ENCODE data around the gene GPR37. TPM values are rescaled to one million over a fixed set of nuclear protein-coding genes. Genes with fewer than 3 reads are reported as not detected.

Gene GPR37, protein sequence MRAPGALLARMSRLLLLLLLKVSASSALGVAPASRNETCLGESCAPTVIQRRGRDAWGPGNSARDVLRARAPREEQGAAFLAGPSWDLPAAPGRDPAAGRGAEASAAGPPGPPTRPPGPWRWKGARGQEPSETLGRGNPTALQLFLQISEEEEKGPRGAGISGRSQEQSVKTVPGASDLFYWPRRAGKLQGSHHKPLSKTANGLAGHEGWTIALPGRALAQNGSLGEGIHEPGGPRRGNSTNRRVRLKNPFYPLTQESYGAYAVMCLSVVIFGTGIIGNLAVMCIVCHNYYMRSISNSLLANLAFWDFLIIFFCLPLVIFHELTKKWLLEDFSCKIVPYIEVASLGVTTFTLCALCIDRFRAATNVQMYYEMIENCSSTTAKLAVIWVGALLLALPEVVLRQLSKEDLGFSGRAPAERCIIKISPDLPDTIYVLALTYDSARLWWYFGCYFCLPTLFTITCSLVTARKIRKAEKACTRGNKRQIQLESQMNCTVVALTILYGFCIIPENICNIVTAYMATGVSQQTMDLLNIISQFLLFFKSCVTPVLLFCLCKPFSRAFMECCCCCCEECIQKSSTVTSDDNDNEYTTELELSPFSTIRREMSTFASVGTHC
- 1 to 10 TPM; 2.0 to 2.5 TPM for total RNA-seq
- 1 to 10 TPM; 3.9 to 6.9 (median 5.8) TPM for polyA plus RNA-seq (ENCODE audit: insufficient read length in 6 of 6)
- long read RNA-seq, donor 1, transcript GPR37-201 (2 exons, 3,021 nt), result major isoform, 5 of 5 reads
- long read RNA-seq, donor 1, partial matches to known transcripts, result 0 of 5 reads
- long read RNA-seq, donor 1, other reads (novel, unspliced or antisense), result 0 of 5 reads
- long read RNA-seq, donor 2, partial matches to known transcripts, result 0 of 2 reads
- long read RNA-seq, donor 2, other reads (novel, unspliced or antisense), result 0 of 2 reads
- long read RNA-seq, donor 3, partial matches to known transcripts, result 0 of 1 reads
- long read RNA-seq, donor 3, other reads (novel, unspliced or antisense), result 0 of 1 reads
- long read RNA-seq, donor 4, result 0 reads
- long read RNA-seq, donor 5, partial matches to known transcripts, result 0 of 1 reads
- long read RNA-seq, donor 5, other reads (novel, unspliced or antisense), result 0 of 1 reads
- long read RNA-seq, donor 6, partial matches to known transcripts, result 0 of 4 reads
- long read RNA-seq, donor 6, other reads (novel, unspliced or antisense), result 0 of 4 reads
- long read RNA-seq, donor 7, partial matches to known transcripts, result 0 of 1 reads
- long read RNA-seq, donor 7, other reads (novel, unspliced or antisense), result 0 of 1 reads
- long read RNA-seq, donor 8, result 0 reads
- long read RNA-seq, donor 9, result 0 reads
- long read RNA-seq, donor 10, result 0 reads
- long read RNA-seq, donor 11, transcript GPR37-201 (2 exons, 3,021 nt), result major isoform, 27 of 27 reads
- long read RNA-seq, donor 11, partial matches to known transcripts, result 0 of 27 reads
- long read RNA-seq, donor 11, other reads (novel, unspliced or antisense), result 0 of 27 reads
- long read RNA-seq, donor 12, partial matches to known transcripts, result 0 of 2 reads
- long read RNA-seq, donor 12, other reads (novel, unspliced or antisense), result 0 of 2 reads

- no peaks in the 10 kb centered on the region for H3K9me3 ChIP-seq
- H3K4me3 ChIP-seq, result peak within 1 kb of the TSS; percentile 38 to 47
- H3K36me3 ChIP-seq, result no peaks in the 10 kb centered on the region
- TF ChIP-seq, protein P1, sequence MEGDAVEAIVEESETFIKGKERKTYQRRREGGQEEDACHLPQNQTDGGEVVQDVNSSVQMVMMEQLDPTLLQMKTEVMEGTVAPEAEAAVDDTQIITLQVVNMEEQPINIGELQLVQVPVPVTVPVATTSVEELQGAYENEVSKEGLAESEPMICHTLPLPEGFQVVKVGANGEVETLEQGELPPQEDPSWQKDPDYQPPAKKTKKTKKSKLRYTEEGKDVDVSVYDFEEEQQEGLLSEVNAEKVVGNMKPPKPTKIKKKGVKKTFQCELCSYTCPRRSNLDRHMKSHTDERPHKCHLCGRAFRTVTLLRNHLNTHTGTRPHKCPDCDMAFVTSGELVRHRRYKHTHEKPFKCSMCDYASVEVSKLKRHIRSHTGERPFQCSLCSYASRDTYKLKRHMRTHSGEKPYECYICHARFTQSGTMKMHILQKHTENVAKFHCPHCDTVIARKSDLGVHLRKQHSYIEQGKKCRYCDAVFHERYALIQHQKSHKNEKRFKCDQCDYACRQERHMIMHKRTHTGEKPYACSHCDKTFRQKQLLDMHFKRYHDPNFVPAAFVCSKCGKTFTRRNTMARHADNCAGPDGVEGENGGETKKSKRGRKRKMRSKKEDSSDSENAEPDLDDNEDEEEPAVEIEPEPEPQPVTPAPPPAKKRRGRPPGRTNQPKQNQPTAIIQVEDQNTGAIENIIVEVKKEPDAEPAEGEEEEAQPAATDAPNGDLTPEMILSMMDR (IDR thresholded peaks at IDR 0.05), result no peak
- ATAC-seq (peak; percentile 96), DNase-seq (peak; percentile 68 to 89 (median 76))
- intact Hi-C loops (cut with DNase I), result no loop called here
- peaks cover 0 to 14% of the 10 kb centered on the region in 2 donors for H3K4me1 ChIP-seq
- peak within 1 kb of the TSS in 1 of 2 donors; percentile 34 for H3K27ac ChIP-seq
- peaks cover 27 to 66% of the 10 kb centered on the region in 2 donors for H3K27me3 ChIP-seq
Observed at GRCh38 chr7:124765401-124766352, at the start of gene GPR37. Gene GPR37, minus strand, starts transcription at chr7:124765792. Its CDS starts 816 bp downstream, at chr7:124764976.

DNA sequence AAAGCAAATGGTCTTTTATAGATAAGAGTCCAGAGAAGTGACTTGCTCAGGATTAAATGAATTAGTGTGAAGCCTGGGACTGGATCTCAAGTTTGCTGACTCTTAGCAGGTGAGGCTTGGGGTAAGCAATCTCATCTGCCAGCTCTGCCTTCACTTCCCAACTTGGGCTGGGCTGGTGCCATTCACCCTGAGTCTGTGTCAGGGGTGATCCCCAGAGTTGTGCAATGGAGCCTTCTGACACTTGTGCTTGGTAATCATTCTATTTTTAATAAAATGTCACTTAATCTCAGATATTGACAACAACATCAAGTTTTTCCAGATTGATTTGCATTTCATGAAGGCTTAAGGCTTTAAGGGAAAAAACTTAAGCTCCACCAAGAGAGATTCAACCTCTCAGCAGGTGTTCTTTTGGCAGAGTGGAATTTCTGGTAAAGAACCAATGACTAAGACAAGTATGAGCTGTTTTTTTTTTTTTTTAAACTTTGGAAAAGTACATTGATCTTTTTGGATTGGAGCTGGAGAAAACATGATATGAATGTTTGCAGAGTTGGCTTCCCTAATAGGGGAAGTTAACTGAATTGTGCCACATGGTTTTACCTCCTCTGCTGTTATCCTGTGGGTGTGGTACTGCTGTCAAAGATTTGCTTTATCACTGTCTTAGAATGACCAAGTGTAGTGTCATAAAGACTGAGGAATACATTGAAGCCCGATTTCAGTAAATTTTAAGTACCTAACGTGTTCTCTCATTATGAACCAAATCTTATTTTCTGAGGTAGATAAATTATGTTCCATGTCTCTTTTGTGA lies 48.6 kb upstream of the GPR37 start:
- no peak overlapping the region for H3K27ac ChIP-seq
- DNase-seq (no peak), ATAC-seq (no peak)
- H3K4me3 ChIP-seq, result no peak overlapping the region
- no peaks in the 10 kb centered on the region for H3K4me1 ChIP-seq
- no peaks in the 10 kb centered on the region for H3K36me3 ChIP-seq
- no peaks in the 10 kb centered on the region for H3K27me3 ChIP-seq
- H3K9me3 ChIP-seq, result peaks cover 0 to 3% of the 10 kb centered on the region in 2 donors
- intact Hi-C loops (cut with DNase I), result no loop called here
- TF ChIP-seq, protein P1 (IDR thresholded peaks at IDR 0.05), result no peak

DNA sequence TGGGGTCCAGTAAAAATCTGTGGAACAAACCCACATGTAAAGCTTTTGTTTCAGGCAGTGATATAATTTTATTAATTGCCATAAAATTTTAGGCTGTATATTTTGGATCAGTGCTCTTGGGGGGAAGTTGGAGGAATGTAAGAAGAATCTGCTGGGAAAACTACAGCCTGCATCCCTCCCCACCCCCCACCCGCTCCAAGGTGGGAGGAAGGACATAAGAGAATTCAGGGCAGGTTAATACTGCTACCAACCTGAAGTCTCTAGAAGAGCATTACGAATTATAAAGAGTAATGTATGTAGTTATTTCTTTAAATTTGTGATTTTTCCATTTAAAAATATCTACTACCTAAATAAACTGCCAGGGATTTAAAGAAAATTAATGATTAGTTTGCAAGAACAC lies 47.2 kb upstream of the GPR37 start:
- Histone ChIP-seq H3K4me3 (no peak overlapping the region), H3K27me3 (no peaks in the 10 kb centered on the region), H3K9me3 (no peaks in the 10 kb centered on the region), H3K36me3 (no peaks in the 10 kb centered on the region), H3K4me1 (no peaks in the 10 kb centered on the region), H3K27ac (no peak overlapping the region)
- TF ChIP-seq, protein P1 (IDR thresholded peaks at IDR 0.05), result no peak
- ATAC-seq, result no peak
- no peak for DNase-seq
- intact Hi-C loops (cut with DNase I), result no loop called here

Data from left lung (tissue), 14 donors.